Liver (tissue), 9 donors: ENCODE results near the gene AGTRAP. TPM values are rescaled to one million over a fixed set of nuclear protein-coding genes. Genes with fewer than 3 reads are reported as not detected.

Experiments used
- DNase-seq: peaks from one replicate; pipeline ENCODE4 v3.0.0-alpha.2; 2017; ENCODE audit warnings: low spot score
- H3K27ac ChIP-seq, 2 donors: one replicate each; pipeline ENCODE4 v1.7.0; 2013; ENCODE audit warnings: inconsistent platforms in 2 of 2, low read length in 2 of 2, control low read depth in 1 of 2, low read depth in 1 of 2, mild to moderate bottlenecking in 1 of 2
- H3K27me3 ChIP-seq, 4 donors: one replicate each; pipeline versions ENCODE4 v1.6.1 to v1.7.0; 2013; ENCODE audit warnings: low read length in 3 of 4, inconsistent platforms in 1 of 4, mild to moderate bottlenecking in 1 of 4, moderate library complexity in 1 of 4; ENCODE audit not compliant: control insufficient read depth in 4 of 4, insufficient read depth in 4 of 4
- H3K36me3 ChIP-seq, 4 donors: one replicate each; pipeline versions ENCODE4 v1.6.1 to v1.7.0; 2013; ENCODE audit warnings: low read length in 3 of 4, mild to moderate bottlenecking in 3 of 4, low read depth in 1 of 4, moderate library complexity in 1 of 4; ENCODE audit not compliant: control insufficient read depth in 4 of 4, insufficient read depth in 3 of 4
- H3K4me1 ChIP-seq, 4 donors: one replicate each; pipeline versions ENCODE4 v1.6.1 to v1.7.0; 2013; ENCODE audit warnings: low read length in 3 of 4, mild to moderate bottlenecking in 3 of 4, moderate library complexity in 1 of 4; ENCODE audit not compliant: control insufficient read depth in 4 of 4, insufficient read depth in 4 of 4
- H3K4me3 ChIP-seq, 3 donors: one replicate each; pipeline versions ENCODE4 v1.6.1 to v1.7.0; 2013; ENCODE audit warnings: low read length in 3 of 3, control low read depth in 1 of 3, low read depth in 1 of 3, mild to moderate bottlenecking in 1 of 3
- H3K9ac ChIP-seq, 2 donors: one replicate each; pipeline ENCODE4 v1.7.0; 2013; ENCODE audit warnings: low read length in 2 of 2, mild to moderate bottlenecking in 2 of 2, moderate library complexity in 2 of 2, control low read depth in 1 of 2, low read depth in 1 of 2
- H3K9me3 ChIP-seq, 4 donors: one replicate each; pipeline versions ENCODE4 v1.6.1 to v1.7.0; 2013; ENCODE audit warnings: low read length in 3 of 4; ENCODE audit not compliant: control insufficient read depth in 4 of 4
- EGR1 ChIP-seq, 2 donors: IDR thresholded peaks; 2 replicates each; pipeline ENCODE4 v1.6.1; 2016 to 2018; ENCODE audit warnings: antibody characterized with exemption in 2 of 2, low read depth in 2 of 2
- FOXA1 ChIP-seq: IDR thresholded peaks from 2 replicates; pipeline ENCODE4 v1.6.1; 2016; ENCODE audit warnings: antibody characterized with exemption
- FOXA2 ChIP-seq: IDR thresholded peaks from 2 replicates; pipeline ENCODE4 v1.6.1; 2016; ENCODE audit warnings: antibody characterized with exemption
- GABPA ChIP-seq, 2 donors: IDR thresholded peaks in 1 of 2; conservative IDR thresholded peaks in 1 of 2; 2 replicates each; pipeline ENCODE4 v1.6.1; 2016; ENCODE audit warnings: antibody characterized with exemption in 2 of 2, mild to moderate bottlenecking in 1 of 2, moderate library complexity in 1 of 2
- HNF4A ChIP-seq, 2 donors: conservative IDR thresholded peaks; 2 replicates each; pipeline ENCODE4 v1.6.1; 2016; ENCODE audit warnings: antibody characterized with exemption in 2 of 2, mild to moderate bottlenecking in 2 of 2
- HNF4G ChIP-seq: IDR thresholded peaks from 2 replicates; pipeline ENCODE4 v1.6.1; 2016; ENCODE audit warnings: antibody characterized with exemption
- JUND ChIP-seq, 2 donors: IDR thresholded peaks; 2 replicates each; pipeline ENCODE4 v1.6.1; 2016; ENCODE audit warnings: antibody characterized with exemption in 2 of 2
- NR2F2 ChIP-seq: IDR thresholded peaks from 2 replicates; pipeline ENCODE4 v1.6.1; 2016; ENCODE audit warnings: antibody characterized with exemption
- RAD21 ChIP-seq, 2 donors: IDR thresholded peaks; 2 replicates each; pipeline ENCODE4 v1.6.1; 2016; ENCODE audit warnings: antibody characterized with exemption in 2 of 2, mild to moderate bottlenecking in 2 of 2
- RXRA ChIP-seq, 2 donors: IDR thresholded peaks; 2 replicates each; pipeline ENCODE4 v1.6.1; 2017 to 2018; ENCODE audit warnings: antibody characterized with exemption in 2 of 2, mild to moderate bottlenecking in 1 of 2
- SP1 ChIP-seq: IDR thresholded peaks from 2 replicates; pipeline ENCODE4 v1.6.1; 2018; ENCODE audit warnings: antibody characterized with exemption, mild to moderate bottlenecking
- TAF1 ChIP-seq: conservative IDR thresholded peaks from 2 replicates; pipeline ENCODE4 v1.6.1; 2016; ENCODE audit warnings: antibody characterized with exemption, mild to moderate bottlenecking
- YY1 ChIP-seq: IDR thresholded peaks from 2 replicates; pipeline ENCODE4 v1.6.1; 2016; ENCODE audit warnings: antibody characterized with exemption, mild to moderate bottlenecking
- WGBS: extraction: QIAGEN DNeasy Blood & Tissue Kit; methylation state at CpG from one replicate; pipeline ENCODE4 v1.1.7; 2013; 5-methylcytosine and 5-hydroxymethylcytosine counted together
- polyA plus RNA-seq, 2 donors: library from polyadenylated mRNA; stranded (reverse) in 1 of 2; unstranded in 1 of 2; fragments of 200-250 nt in 1 of 2; fragments of >200 nt in 1 of 2; fragmentation: Nextera tagmentation in 1 of 2; extraction: Ambion mirVana in 1 of 2; gene quantifications; one replicate each; pipeline versions ENCODE4 v1.2.1 to v1.2.3, GENCODE V29; 2013 to 2015
- total RNA-seq, 2 donors: library from RNA; depleted of rRNA; stranded (reverse); fragments of >200 nt; gene quantifications; one replicate each; pipeline ENCODE4 v1.2.3, GENCODE V29; 2014
- TF ChIP-seq, protein P1 (sequence below): IDR thresholded peaks from 2 replicates; pipeline ENCODE4 v1.6.1; 2016; ENCODE audit warnings: antibody characterized with exemption
- TF ChIP-seq, protein P2 (sequence below): fragments of 150-350 bp; IDR thresholded peaks from 2 replicates; pipeline ENCODE4 v1.5.1; 2017; ENCODE audit warnings: improper control_type of control experiment, low read depth, low read length; ENCODE audit not compliant: missing input control
- TF ChIP-seq, protein P3 (sequence below): IDR thresholded peaks from 2 replicates; pipeline ENCODE4 v1.6.1; 2016; ENCODE audit warnings: antibody characterized with exemption
- TF ChIP-seq, protein P4 (sequence below): IDR thresholded peaks from 2 replicates; pipeline ENCODE4 v1.6.1; 2016; ENCODE audit warnings: antibody characterized with exemption
- TF ChIP-seq, protein P5 (sequence below): IDR thresholded peaks from 2 replicates; pipeline ENCODE4 v1.6.1; 2016; ENCODE audit warnings: antibody characterized with exemption, mild to moderate bottlenecking
- donor health status: healthy.
- donor health status: healthy.
- donor health status: healthy.
- donor health status: healthy.
- donor health status: healthy.

AGTRAP gene
- total and polyA plus RNA-seq, 4 donors: 8.5 to 19.3 (median 17.5) TPM

DNA sequence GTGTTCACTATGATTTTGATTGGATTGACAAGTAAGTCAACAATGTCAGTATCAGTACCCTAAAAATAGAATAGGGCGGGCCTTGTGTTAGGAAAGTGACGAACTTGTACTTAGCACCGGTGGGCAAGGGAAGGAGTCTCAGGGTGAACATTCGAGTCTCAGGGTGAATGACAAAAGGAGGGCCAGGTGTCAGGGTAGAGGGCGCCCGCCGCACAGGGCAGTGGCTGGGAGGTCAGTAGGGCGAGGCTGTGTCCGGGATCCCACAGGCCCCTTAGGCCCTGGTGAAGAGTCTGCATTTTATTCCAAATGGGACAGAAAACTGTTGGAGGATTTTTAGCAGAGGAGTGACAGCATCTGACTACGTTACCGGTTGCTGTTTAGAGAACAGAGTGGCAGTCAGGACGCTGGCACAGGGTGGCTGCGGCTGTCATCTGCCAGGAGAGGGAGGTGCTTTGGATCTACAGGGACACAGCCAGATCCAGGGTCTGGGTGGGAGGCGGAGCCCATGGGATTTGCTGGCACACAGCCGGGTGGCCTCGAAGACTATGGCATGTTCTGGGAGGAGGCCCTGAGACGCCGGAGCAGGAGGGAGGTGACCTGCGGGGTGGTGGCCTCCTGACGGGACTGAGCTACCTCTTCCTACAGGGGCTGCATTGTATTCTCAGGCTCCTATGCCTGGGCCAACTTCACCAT, 11.0 kb downstream of the AGTRAP start:
- no peaks in the 10 kb centered on the region for H3K9me3 ChIP-seq
- H3K4me3 ChIP-seq: no peak overlapping the region
- no peaks in the 10 kb centered on the region for H3K4me1 ChIP-seq
- no peak overlapping the region for H3K9ac ChIP-seq
- 86% methylated on average over 20 of the region's 20 CpGs for WGBS
- H3K36me3 ChIP-seq: peaks cover 0 to 37% (median 6%) of the 10 kb centered on the region in 4 donors
- no peak for DNase-seq
- no peak overlapping the region for H3K27ac ChIP-seq
- no peaks in the 10 kb centered on the region for H3K27me3 ChIP-seq
- TF ChIP-seq, protein P1, sequence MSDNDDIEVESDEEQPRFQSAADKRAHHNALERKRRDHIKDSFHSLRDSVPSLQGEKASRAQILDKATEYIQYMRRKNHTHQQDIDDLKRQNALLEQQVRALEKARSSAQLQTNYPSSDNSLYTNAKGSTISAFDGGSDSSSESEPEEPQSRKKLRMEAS: no peak
- TF ChIP-seq YY1 (no peak), SP1 (no peak)
- TF ChIP-seq, protein P2, sequence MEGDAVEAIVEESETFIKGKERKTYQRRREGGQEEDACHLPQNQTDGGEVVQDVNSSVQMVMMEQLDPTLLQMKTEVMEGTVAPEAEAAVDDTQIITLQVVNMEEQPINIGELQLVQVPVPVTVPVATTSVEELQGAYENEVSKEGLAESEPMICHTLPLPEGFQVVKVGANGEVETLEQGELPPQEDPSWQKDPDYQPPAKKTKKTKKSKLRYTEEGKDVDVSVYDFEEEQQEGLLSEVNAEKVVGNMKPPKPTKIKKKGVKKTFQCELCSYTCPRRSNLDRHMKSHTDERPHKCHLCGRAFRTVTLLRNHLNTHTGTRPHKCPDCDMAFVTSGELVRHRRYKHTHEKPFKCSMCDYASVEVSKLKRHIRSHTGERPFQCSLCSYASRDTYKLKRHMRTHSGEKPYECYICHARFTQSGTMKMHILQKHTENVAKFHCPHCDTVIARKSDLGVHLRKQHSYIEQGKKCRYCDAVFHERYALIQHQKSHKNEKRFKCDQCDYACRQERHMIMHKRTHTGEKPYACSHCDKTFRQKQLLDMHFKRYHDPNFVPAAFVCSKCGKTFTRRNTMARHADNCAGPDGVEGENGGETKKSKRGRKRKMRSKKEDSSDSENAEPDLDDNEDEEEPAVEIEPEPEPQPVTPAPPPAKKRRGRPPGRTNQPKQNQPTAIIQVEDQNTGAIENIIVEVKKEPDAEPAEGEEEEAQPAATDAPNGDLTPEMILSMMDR: no peak

DNA sequence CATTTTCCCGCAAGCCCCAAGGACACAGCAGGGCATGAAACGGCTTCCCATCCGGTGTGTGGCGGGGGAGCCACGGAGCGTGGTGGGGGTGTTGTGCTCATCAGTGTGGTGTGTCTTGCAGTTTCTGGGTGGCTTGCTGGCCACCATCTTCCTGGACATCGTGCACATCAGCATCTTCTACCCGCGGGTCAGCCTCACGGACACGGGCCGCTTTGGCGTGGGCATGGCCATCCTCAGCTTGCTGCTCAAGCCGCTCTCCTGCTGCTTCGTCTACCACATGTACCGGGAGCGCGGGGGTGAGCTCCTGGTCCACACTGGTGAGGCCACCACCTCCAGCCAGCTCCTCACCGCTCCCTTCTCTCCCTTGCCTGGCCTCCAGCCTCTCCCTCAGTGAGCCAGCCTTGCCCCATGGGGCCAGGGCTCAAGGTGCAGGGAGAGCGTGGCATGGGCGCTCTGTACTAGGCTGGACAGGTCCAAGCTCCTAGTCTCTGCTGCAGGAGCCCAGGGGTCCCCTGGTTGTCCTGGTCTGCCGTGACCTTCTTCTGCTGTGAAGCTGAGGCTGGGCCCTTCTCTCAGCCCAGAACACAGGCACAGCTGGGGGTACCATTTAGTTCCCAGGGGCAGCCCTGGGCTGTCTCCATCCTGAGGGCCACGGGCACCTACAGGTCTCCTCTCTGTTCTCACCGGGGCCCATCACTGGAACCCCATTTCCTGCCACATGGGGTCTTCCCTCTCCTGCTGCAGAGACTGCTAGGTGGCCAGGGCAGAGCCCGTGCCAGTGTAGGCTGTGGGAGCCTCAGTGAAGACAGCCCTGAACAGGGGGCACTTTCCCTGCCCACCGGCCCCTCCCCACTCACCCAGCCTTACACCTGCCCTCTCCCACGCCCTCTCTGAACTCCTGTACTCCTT, 12.6 kb downstream of the AGTRAP start:
- no peak for DNase-seq
- Histone ChIP-seq H3K36me3 (peaks cover 0 to 37% (median 6%) of the 10 kb centered on the region in 4 donors), H3K4me1 (no peaks in the 10 kb centered on the region), H3K27ac (no peak overlapping the region), H3K4me3 (no peak overlapping the region), H3K9me3 (no peaks in the 10 kb centered on the region), H3K9ac (no peak overlapping the region), H3K27me3 (no peaks in the 10 kb centered on the region)
- 95% methylated on average over 27 of the region's 27 CpGs for WGBS
- TF ChIP-seq JUND (IDR thresholded peaks at IDR 0.05) (no peak), HNF4A (conservative IDR thresholded peaks at IDR 0.05) (no peak), FOXA2 (no peak), YY1 (no peak), HNF4G (no peak), NR2F2 (no peak), FOXA1 (no peak), RAD21 (IDR thresholded peaks at IDR 0.05) (no peak), SP1 (no peak), GABPA (IDR thresholded peaks at IDR 0.05 in 1 of 2, conservative IDR thresholded peaks at IDR 0.05 in 1 of 2) (no peak), TAF1 (no peak), RXRA (IDR thresholded peaks at IDR 0.05) (no peak), EGR1 (IDR thresholded peaks at IDR 0.05; ENCODE audit: low read depth in 2 of 2) (no peak)
- TF ChIP-seq, protein P3, sequence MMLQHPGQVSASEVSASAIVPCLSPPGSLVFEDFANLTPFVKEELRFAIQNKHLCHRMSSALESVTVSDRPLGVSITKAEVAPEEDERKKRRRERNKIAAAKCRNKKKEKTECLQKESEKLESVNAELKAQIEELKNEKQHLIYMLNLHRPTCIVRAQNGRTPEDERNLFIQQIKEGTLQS: no peak
- TF ChIP-seq, protein P1: no peak
- TF ChIP-seq, protein P4, sequence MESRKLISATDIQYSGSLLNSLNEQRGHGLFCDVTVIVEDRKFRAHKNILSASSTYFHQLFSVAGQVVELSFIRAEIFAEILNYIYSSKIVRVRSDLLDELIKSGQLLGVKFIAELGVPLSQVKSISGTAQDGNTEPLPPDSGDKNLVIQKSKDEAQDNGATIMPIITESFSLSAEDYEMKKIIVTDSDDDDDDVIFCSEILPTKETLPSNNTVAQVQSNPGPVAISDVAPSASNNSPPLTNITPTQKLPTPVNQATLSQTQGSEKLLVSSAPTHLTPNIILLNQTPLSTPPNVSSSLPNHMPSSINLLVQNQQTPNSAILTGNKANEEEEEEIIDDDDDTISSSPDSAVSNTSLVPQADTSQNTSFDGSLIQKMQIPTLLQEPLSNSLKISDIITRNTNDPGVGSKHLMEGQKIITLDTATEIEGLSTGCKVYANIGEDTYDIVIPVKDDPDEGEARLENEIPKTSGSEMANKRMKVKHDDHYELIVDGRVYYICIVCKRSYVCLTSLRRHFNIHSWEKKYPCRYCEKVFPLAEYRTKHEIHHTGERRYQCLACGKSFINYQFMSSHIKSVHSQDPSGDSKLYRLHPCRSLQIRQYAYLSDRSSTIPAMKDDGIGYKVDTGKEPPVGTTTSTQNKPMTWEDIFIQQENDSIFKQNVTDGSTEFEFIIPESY: no peak
- TF ChIP-seq, protein P5, sequence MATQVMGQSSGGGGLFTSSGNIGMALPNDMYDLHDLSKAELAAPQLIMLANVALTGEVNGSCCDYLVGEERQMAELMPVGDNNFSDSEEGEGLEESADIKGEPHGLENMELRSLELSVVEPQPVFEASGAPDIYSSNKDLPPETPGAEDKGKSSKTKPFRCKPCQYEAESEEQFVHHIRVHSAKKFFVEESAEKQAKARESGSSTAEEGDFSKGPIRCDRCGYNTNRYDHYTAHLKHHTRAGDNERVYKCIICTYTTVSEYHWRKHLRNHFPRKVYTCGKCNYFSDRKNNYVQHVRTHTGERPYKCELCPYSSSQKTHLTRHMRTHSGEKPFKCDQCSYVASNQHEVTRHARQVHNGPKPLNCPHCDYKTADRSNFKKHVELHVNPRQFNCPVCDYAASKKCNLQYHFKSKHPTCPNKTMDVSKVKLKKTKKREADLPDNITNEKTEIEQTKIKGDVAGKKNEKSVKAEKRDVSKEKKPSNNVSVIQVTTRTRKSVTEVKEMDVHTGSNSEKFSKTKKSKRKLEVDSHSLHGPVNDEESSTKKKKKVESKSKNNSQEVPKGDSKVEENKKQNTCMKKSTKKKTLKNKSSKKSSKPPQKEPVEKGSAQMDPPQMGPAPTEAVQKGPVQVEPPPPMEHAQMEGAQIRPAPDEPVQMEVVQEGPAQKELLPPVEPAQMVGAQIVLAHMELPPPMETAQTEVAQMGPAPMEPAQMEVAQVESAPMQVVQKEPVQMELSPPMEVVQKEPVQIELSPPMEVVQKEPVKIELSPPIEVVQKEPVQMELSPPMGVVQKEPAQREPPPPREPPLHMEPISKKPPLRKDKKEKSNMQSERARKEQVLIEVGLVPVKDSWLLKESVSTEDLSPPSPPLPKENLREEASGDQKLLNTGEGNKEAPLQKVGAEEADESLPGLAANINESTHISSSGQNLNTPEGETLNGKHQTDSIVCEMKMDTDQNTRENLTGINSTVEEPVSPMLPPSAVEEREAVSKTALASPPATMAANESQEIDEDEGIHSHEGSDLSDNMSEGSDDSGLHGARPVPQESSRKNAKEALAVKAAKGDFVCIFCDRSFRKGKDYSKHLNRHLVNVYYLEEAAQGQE: no peak
- TF ChIP-seq, protein P2: no peak
